Neural progenitor cell (in vitro differentiated cells): ENCODE measurements around the gene CELF5.

Experiments
- CTCF ChIP-seq: fragments of 200-600 bp; sonication (generic); IDR thresholded peaks from 2 replicates; pipeline ENCODE4 v1.5.1; 2017; ENCODE audit warnings: antibody characterized with exemption, mild to moderate bottlenecking
- EZH2 ChIP-seq: fragments of 200-600 bp; sonication (generic); IDR thresholded peaks from 2 replicates; pipeline ENCODE4 v1.6.1; 2017; ENCODE audit warnings: antibody characterized with exemption, mild to moderate bottlenecking, moderate library complexity

- TF ChIP-seq CTCF (no peak), EZH2 (no peak)
These were observed 20.6 kb downstream of the CELF5 start for GRCh38 chr19:3245050-3245449.
